SKM-1 (cell line): ENCODE measurements around the gene PHKA1.
"Not testable (repeated sequence)": the region's sequence is repeated elsewhere in the genome, so short reads cannot be mapped to it uniquely, and the experiment has no call there.

Source experiments
- DNase-seq: peaks from one replicate; lab custom pipeline; 2025; ENCODE audit not compliant: unreplicated experiment; lab: John Stamatoyannopoulos, UW

Gene PHKA1

GRCh38 chrX:72713599-72714477 is at the start of gene PHKA1:
Gene PHKA1 (minus strand): TSS chrX:72714306. CDS start chrX:72713880, 426 bp downstream.
- not testable (repeated sequence) for DNase-seq

GRCh38 chrX:72760454-72760853 is 46.3 kb upstream of the PHKA1 start:
- DNase-seq, result not testable (repeated sequence)

- not testable (repeated sequence) for DNase-seq
Observed at GRCh38 chrX:72748545-72748944, 34.4 kb upstream of the PHKA1 start.

GRCh38 chrX:72745546-72745945 is 31.4 kb upstream of the PHKA1 start:
- DNase-seq, result not testable (repeated sequence)

- no peak for DNase-seq
Observed at GRCh38 chrX:72735561-72735960, 21.5 kb upstream of the PHKA1 start.

- not testable (repeated sequence) for DNase-seq
Observed at GRCh38 chrX:72733636-72734035, 19.5 kb upstream of the PHKA1 start.

- no peak for DNase-seq
Observed at GRCh38 chrX:72727846-72728245, 13.7 kb upstream of the PHKA1 start.

- no peak for DNase-seq
Observed at GRCh38 chrX:72716766-72717165, 2.7 kb upstream of the PHKA1 start.

GRCh38 chrX:72715546-72715945 is 1.4 kb upstream of the PHKA1 start:
- DNase-seq, result no peak

GRCh38 chrX:72714478-72714916 is 391 bp upstream of the PHKA1 start:
- peak; percentile 4 for DNase-seq

- DNase-seq, result no peak
Observed at GRCh38 chrX:72713130-72713529, 976 bp downstream of the PHKA1 start.

GRCh38 chrX:72712094-72712755 is 1.9 kb downstream of the PHKA1 start:
- DNase-seq, result peak; percentile 0

- DNase-seq, result no peak
Observed at GRCh38 chrX:72705814-72706213, 8.3 kb downstream of the PHKA1 start.

- no peak for DNase-seq
Observed at GRCh38 chrX:72705111-72705510, 9.0 kb downstream of the PHKA1 start.

- DNase-seq, result no peak
Observed at GRCh38 chrX:72694170-72694569, 19.9 kb downstream of the PHKA1 start.

- DNase-seq, result no peak
Observed at GRCh38 chrX:72693477-72693876, 20.6 kb downstream of the PHKA1 start.

- DNase-seq, result no peak
Observed at GRCh38 chrX:72687396-72687795, 26.7 kb downstream of the PHKA1 start.

- DNase-seq, result no peak
Observed at GRCh38 chrX:72685810-72686456, 28.2 kb downstream of the PHKA1 start.

GRCh38 chrX:72685018-72685417 is 29.1 kb downstream of the PHKA1 start:
- DNase-seq, result no peak

- DNase-seq, result no peak
Observed at GRCh38 chrX:72683631-72684030, 30.5 kb downstream of the PHKA1 start.

GRCh38 chrX:72676465-72676864 is 37.6 kb downstream of the PHKA1 start:
- no peak for DNase-seq

GRCh38 chrX:72673951-72674350 is 40.2 kb downstream of the PHKA1 start:
- DNase-seq, result not testable (repeated sequence)
